K562 (cell line): Measurements from ENCODE around the gene DPP9. TPM values are rescaled to one million over a fixed set of nuclear protein-coding genes. Genes with fewer than 3 reads are reported as not detected.
A peak's percentile ranks its signal among the peaks of the same experiment; 100 is the strongest.

ENCODE experiments used
- DIDO1 ChIP-seq: fragments of 450-650 bp; IDR thresholded peaks from 2 replicates; pipeline ENCODE4 v1.6.1; 2016; ENCODE audit warnings: low read depth, missing biosample characterization, missing genetic modification characterization
- ETS2 ChIP-seq: IDR thresholded peaks from 2 replicates; pipeline ENCODE4 v1.6.1; 2016; ENCODE audit warnings: borderline replicate concordance, missing genetic modification characterization, mild to moderate bottlenecking, moderate library complexity, missing compliant biosample characterization; ENCODE audit not compliant: poor library complexity, severe bottlenecking
- FOXK1 ChIP-seq: sonication (generic); formaldehyde crosslinking; IDR thresholded peaks from 2 replicates; pipeline ENCODE4 v1.8.0; 2022; ENCODE audit warnings: missing genetic modification reagents, mild to moderate bottlenecking, borderline replicate concordance
- MAZ ChIP-seq, 2 experiments: fragments of 450-650 bp in 1 of 2; sonication (generic) in 1 of 2; formaldehyde crosslinking; IDR thresholded peaks in 1 of 2; conservative IDR thresholded peaks in 1 of 2; 2 replicates each; pipeline versions ENCODE4 v1.4.0 to v1.5.0; 2020; ENCODE audit warnings: mild to moderate bottlenecking in 1 of 2, missing genetic modification reagents in 1 of 2
- MCM5 ChIP-seq: fragments of 450-650 bp; IDR thresholded peaks from 2 replicates; pipeline ENCODE4 v1.6.1; 2016; ENCODE audit warnings: low read depth
- NFXL1 ChIP-seq: fragments of 450-650 bp; formaldehyde crosslinking; IDR thresholded peaks from 2 replicates; pipeline ENCODE4 v1.4.0; 2021; ENCODE audit warnings: mild to moderate bottlenecking
- PCBP2 ChIP-seq: fragments of 200-400 bp; formaldehyde crosslinking; IDR thresholded peaks from 2 replicates; pipeline ENCODE4 v1.6.1; 2018; ENCODE audit warnings: low read length, low read depth, mild to moderate bottlenecking, moderate library complexity; ENCODE audit not compliant: poor library complexity, severe bottlenecking
- RB1 ChIP-seq: fragments of 450-650 bp; IDR thresholded peaks from 2 replicates; pipeline ENCODE4 v1.6.1; 2017; ENCODE audit warnings: low read depth, mild to moderate bottlenecking
- SRF ChIP-seq, 2 experiments: fragments of 250-450, 450-650 bp in 1 of 2; sonication (Bioruptor Pico) in 1 of 2; sonication (generic) in 1 of 2; formaldehyde crosslinking; IDR thresholded peaks; 2 replicates each; pipeline versions ENCODE4 v1.5.0 to v1.5.1; 2020 to 2022; ENCODE audit warnings: mild to moderate bottlenecking in 1 of 2, missing genetic modification reagents in 1 of 2
- U2AF1 ChIP-seq: fragments of 200-400 bp; formaldehyde crosslinking; optimal IDR thresholded peaks from 2 replicates; pipeline ENCODE3; 2017; ENCODE audit warnings: mild to moderate bottlenecking, low read depth, low read length, moderate library complexity
- YBX1 ChIP-seq: fragments of 450-650 bp; IDR thresholded peaks from 2 replicates; pipeline ENCODE4 v1.7.1; 2016; ENCODE audit warnings: mild to moderate bottlenecking
- ZFX ChIP-seq: sonication (generic); formaldehyde crosslinking; IDR thresholded peaks from 2 replicates; pipeline ENCODE4 v1.8.0; 2022; ENCODE audit warnings: mild to moderate bottlenecking, missing genetic modification reagents, moderate library complexity
- ZKSCAN8 ChIP-seq: fragments of 200-800 bp; sonication (Bioruptor generic); IDR thresholded peaks from 2 replicates; pipeline ENCODE4 v1.6.1; 2016; ENCODE audit warnings: missing genetic modification characterization, missing compliant biosample characterization
- ZNF324 ChIP-seq: fragments of 250-450 bp; sonication (Bioruptor Pico); IDR thresholded peaks from 2 replicates; pipeline ENCODE4 v1.4.0; 2020; ENCODE audit warnings: mild to moderate bottlenecking
- ZNF668 ChIP-seq: fragments of 250-450 bp; sonication (Bioruptor Pico); IDR thresholded peaks from 2 replicates; pipeline ENCODE4 v1.8.0; 2022; ENCODE audit warnings: mild to moderate bottlenecking, inconsistent platforms
- polyA plus RNA-seq, 8 experiments: library from polyadenylated mRNA; depleted of rRNA in 4 of 8; stranded (reverse) in 5 of 8; unstranded in 3 of 8; fragments of >200 nt; fragmentation: Nextera tagmentation in 2 of 8; fragmentation: Illumina TruSeq in 1 of 8; extraction: Ambion mirVana in 2 of 8; extraction: Trizol in 1 of 8; gene quantifications; 2 replicates each; pipeline versions ENCODE4 v1.2.1 to v1.2.3, GENCODE V29; 2011 to 2014; ENCODE audit warnings: inconsistent platforms in 1 of 8, missing spikeins in 1 of 8
- total RNA-seq, 7 experiments: library from RNA; depleted of rRNA in 6 of 7; stranded (reverse); fragments of >200 nt in 6 of 7; fragmentation: Illumina TruSeq in 2 of 7; extraction: Trizol in 2 of 7; gene quantifications; 2 replicates each; pipeline versions ENCODE4 v1.2.1 to v1.2.3, GENCODE V29; 2011 to 2021; ENCODE audit warnings: low replicate concordance in 1 of 7
- TF ChIP-seq, protein P1 (sequence below): fragments of 250-450 bp; sonication (Bioruptor Pico); IDR thresholded peaks from 2 replicates; pipeline ENCODE4 v1.9.0; 2021; ENCODE audit warnings: mild to moderate bottlenecking, inconsistent platforms
- TF ChIP-seq, protein P2 (sequence below): fragments of 450-650 bp; IDR thresholded peaks from 2 replicates; pipeline ENCODE4 v1.6.1; 2017; ENCODE audit warnings: antibody characterized with exemption
- TF ChIP-seq, protein P3 (sequence below): fragments of 450-650 bp; IDR thresholded peaks from 2 replicates; pipeline ENCODE4 v1.6.1; 2014; ENCODE audit warnings: low read depth, mild to moderate bottlenecking, moderate library complexity, borderline replicate concordance
- TF ChIP-seq, protein P4 (sequence below), 2 experiments: fragments of 450-650 bp; conservative IDR thresholded peaks; 2 replicates each; pipeline ENCODE4 v1.6.1; 2017; ENCODE audit warnings: mild to moderate bottlenecking in 2 of 2, moderate library complexity in 2 of 2

DPP9 gene
- total and polyA plus RNA-seq, 9 of the 15 experiments (the other 6 are each of a cell fraction or from before 2014, with no cell fraction given) = 0.90 to 66.7 (median 24.5) TPM

DNA sequence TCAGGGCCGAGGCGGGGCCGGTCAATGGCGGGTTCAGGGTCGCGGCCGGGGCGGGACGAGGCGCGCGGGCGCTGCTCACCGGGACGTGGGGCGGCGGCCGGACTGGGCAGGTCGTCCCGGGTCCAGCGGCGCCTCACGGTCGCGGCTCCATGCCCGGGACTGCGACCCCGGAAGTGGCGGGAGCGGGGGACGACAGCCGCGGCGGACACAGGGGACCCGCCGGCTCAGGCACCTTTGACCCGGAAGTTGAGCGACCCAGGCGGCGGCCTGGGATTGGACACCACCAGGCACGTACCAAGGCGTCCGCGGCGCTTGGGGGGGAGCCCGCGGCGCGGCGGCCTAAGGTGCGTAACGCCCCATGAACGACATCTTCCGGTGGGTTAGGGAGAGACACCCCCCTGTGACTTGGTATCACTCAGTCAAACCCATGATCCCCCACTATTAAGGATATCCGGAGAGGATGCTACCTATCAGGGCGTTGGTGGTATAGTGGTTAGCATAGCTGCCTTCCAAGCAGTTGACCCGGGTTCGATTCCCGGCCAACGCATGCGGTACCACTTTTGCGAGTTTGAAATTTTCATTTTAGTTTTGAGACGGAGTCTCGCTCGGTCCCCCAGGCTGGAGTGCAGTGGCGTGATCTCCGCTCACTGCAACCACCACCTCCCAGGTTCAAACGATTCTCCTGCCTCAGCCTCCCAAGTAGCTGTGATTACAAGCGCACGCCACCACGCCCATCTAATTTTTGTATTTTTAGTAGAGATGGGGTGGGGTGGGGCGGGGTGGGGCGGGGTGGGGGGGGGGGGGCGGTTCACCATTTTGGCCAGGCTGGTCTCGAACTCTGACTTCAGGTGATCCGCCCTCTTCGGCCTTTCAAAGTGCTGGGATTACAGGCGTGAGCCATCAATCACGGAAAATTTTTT, at the start of gene DPP9 (continued):
- TF ChIP-seq, protein P1, sequence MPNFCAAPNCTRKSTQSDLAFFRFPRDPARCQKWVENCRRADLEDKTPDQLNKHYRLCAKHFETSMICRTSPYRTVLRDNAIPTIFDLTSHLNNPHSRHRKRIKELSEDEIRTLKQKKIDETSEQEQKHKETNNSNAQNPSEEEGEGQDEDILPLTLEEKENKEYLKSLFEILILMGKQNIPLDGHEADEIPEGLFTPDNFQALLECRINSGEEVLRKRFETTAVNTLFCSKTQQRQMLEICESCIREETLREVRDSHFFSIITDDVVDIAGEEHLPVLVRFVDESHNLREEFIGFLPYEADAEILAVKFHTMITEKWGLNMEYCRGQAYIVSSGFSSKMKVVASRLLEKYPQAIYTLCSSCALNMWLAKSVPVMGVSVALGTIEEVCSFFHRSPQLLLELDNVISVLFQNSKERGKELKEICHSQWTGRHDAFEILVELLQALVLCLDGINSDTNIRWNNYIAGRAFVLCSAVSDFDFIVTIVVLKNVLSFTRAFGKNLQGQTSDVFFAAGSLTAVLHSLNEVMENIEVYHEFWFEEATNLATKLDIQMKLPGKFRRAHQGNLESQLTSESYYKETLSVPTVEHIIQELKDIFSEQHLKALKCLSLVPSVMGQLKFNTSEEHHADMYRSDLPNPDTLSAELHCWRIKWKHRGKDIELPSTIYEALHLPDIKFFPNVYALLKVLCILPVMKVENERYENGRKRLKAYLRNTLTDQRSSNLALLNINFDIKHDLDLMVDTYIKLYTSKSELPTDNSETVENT = no peak; the same call in 1 of the 2 replicates
- TF ChIP-seq MCM5 (no peak), YBX1 (no peak), ZKSCAN8 (CRISPR knock-in tag) (no peak; the same call in 1 of the 2 replicates), U2AF1 (no peak), ZNF324 (no peak), ETS2 (tag) (peak; percentile 94), ZNF668 (no peak), RB1 (peak; percentile 95), ZFX (CRISPR knock-in tag) (peak; percentile 87), FOXK1 (CRISPR knock-in tag) (0 out of 2 replicates have a peak, but pooled peaks have one; percentile 70), PCBP2 (no peak), DIDO1 (tag) (peak; percentile 37; the same call in 1 of the 2 replicates), MAZ (CRISPR knock-in tag; conservative IDR thresholded peaks at IDR 0.05 in 1 of 2, IDR thresholded peaks at IDR 0.05 in 1 of 2) (peak; percentile 83 to 88), NFXL1 (no peak), SRF (CRISPR knock-in tag; IDR thresholded peaks at IDR 0.05) (peak in 1 of 2 experiments; percentile 32; a peak in 1 of 4 replicates)
- TF ChIP-seq, protein P2, sequence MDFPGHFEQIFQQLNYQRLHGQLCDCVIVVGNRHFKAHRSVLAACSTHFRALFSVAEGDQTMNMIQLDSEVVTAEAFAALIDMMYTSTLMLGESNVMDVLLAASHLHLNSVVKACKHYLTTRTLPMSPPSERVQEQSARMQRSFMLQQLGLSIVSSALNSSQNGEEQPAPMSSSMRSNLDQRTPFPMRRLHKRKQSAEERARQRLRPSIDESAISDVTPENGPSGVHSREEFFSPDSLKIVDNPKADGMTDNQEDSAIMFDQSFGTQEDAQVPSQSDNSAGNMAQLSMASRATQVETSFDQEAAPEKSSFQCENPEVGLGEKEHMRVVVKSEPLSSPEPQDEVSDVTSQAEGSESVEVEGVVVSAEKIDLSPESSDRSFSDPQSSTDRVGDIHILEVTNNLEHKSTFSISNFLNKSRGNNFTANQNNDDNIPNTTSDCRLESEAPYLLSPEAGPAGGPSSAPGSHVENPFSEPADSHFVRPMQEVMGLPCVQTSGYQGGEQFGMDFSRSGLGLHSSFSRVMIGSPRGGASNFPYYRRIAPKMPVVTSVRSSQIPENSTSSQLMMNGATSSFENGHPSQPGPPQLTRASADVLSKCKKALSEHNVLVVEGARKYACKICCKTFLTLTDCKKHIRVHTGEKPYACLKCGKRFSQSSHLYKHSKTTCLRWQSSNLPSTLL = peak; percentile 85
- TF ChIP-seq, protein P3, sequence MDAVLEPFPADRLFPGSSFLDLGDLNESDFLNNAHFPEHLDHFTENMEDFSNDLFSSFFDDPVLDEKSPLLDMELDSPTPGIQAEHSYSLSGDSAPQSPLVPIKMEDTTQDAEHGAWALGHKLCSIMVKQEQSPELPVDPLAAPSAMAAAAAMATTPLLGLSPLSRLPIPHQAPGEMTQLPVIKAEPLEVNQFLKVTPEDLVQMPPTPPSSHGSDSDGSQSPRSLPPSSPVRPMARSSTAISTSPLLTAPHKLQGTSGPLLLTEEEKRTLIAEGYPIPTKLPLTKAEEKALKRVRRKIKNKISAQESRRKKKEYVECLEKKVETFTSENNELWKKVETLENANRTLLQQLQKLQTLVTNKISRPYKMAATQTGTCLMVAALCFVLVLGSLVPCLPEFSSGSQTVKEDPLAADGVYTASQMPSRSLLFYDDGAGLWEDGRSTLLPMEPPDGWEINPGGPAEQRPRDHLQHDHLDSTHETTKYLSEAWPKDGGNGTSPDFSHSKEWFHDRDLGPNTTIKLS = peak; percentile 69; the same call in 1 of the 2 replicates
- TF ChIP-seq, protein P4, sequence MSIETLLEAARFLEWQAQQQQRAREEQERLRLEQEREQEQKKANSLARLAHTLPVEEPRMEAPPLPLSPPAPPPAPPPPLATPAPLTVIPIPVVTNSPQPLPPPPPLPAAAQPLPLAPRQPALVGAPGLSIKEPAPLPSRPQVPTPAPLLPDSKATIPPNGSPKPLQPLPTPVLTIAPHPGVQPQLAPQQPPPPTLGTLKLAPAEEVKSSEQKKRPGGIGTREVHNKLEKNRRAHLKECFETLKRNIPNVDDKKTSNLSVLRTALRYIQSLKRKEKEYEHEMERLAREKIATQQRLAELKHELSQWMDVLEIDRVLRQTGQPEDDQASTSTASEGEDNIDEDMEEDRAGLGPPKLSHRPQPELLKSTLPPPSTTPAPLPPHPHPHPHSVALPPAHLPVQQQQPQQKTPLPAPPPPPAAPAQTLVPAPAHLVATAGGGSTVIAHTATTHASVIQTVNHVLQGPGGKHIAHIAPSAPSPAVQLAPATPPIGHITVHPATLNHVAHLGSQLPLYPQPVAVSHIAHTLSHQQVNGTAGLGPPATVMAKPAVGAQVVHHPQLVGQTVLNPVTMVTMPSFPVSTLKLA (conservative IDR thresholded peaks at IDR 0.05) = peak; percentile 81 to 87
